Erythroblast (primary cell): Measurements from ENCODE around the gene INPP1.
"Not testable (repeated sequence)": the region's sequence is repeated elsewhere in the genome, so short reads cannot be mapped to it uniquely, and the experiment has no call there.

Experiments used
- GATA1 ChIP-seq: IDR thresholded peaks from 2 replicates; pipeline ENCODE4 v1.6.1; 2011; ENCODE audit warnings: low read depth, mild to moderate bottlenecking, control low read depth, low read length, moderate library complexity
- POLR2A ChIP-seq: IDR thresholded peaks from 2 replicates; pipeline ENCODE4 v1.6.1; 2011; ENCODE audit warnings: mild to moderate bottlenecking, low read length

- TF ChIP-seq POLR2A, GATA1: not testable (repeated sequence)
Observed at GRCh38 chr2:190312635-190313025, 30.8 kb upstream of the INPP1 start.
